Ectodermal cell (in vitro differentiated cells): ENCODE measurements around the gene SPNS3.

Experiments used
- H3K27ac ChIP-seq: 2 replicates; pipeline ENCODE4 v1.7.0; 2013; ENCODE audit warnings: mild to moderate bottlenecking, low read depth, low read length; ENCODE audit not compliant: insufficient read depth, poor library complexity, severe bottlenecking
- H3K27me3 ChIP-seq: 2 replicates; pipeline ENCODE4 v1.7.0; 2013; ENCODE audit warnings: mild to moderate bottlenecking, low read length; ENCODE audit not compliant: insufficient read depth, control insufficient read depth, poor library complexity, severe bottlenecking
- H3K36me3 ChIP-seq: one replicate; pipeline ENCODE4 v1.7.0; 2013; ENCODE audit warnings: low read length; ENCODE audit not compliant: control insufficient read depth, insufficient read depth
- H3K4me1 ChIP-seq: one replicate; pipeline ENCODE4 v1.7.0; 2013; ENCODE audit warnings: low read length; ENCODE audit not compliant: control insufficient read depth, insufficient read depth
- H3K4me3 ChIP-seq: 2 replicates; pipeline ENCODE4 v1.7.0; 2013; ENCODE audit warnings: low read depth, low read length, control low read depth; ENCODE audit not compliant: insufficient read depth
- H3K9me3 ChIP-seq: 2 replicates; pipeline ENCODE4 v1.7.0; 2013; ENCODE audit warnings: mild to moderate bottlenecking, low read length, moderate library complexity; ENCODE audit not compliant: control insufficient read depth
- WGBS, 2 experiments: methylation state at CpG; one replicate each; pipeline ENCODE4 v1.1.7; 2013; ENCODE audit warnings: missing lambda C conversion rate in 2 of 2; 5-methylcytosine and 5-hydroxymethylcytosine counted together

SPNS3 gene

DNA sequence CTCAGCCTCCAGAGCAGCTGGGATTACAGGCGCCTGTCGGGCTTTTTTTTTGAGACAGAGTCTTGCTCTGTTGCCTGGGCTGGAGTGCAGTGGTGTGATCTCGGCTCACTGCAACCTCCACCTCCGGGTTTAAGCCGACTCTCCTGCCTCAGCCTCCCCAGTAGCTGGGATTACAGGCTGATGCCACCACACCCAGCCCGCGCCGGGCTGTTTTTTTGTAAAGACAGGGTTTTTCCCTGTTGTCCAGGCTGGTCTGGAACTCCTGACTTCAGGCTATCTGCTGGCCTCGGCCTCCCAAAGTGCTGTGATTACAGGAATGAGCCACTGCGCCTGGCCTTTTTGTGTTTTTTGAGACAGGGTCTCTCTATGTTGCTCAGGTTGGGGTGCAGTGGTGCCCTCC, 27.4 kb upstream of the SPNS3 start:
- Histone ChIP-seq H3K27ac (no peak overlapping the region), H3K36me3 (no peaks in the 10 kb centered on the region), H3K9me3 (no peaks in the 10 kb centered on the region), H3K27me3 (no peaks in the 10 kb centered on the region), H3K4me3 (no peak overlapping the region), H3K4me1 (no peaks in the 10 kb centered on the region)
- WGBS, 2 experiments: 91 to 92% methylated on average over 10 of the region's 10 CpGs

DNA sequence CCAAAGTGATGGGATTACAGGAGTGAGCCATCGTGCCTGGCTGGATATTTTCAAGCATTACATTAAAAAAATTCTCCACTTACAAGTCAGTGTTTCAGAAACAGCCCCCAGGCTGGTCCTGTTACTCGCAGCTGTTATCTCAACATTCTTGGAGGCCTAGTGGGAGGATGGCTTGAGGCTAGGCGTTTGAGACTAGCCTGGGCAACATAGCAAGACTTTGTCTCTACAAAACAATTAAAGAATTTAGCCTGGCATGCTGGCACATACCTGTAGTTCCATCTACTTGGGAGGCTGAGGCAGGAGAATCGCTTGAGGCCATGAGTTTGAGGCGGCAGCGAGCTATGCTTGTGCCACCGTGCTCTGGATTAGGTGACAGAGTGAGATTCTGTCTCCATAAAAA, 26.5 kb upstream of the SPNS3 start:
- no peaks in the 10 kb centered on the region for H3K9me3 ChIP-seq
- no peaks in the 10 kb centered on the region for H3K4me1 ChIP-seq
- WGBS, 2 experiments: 81 to 83% methylated on average over 7 of the region's 7 CpGs
- no peaks in the 10 kb centered on the region for H3K36me3 ChIP-seq
- H3K27ac ChIP-seq: no peak overlapping the region
- H3K4me3 ChIP-seq: no peak overlapping the region
- no peaks in the 10 kb centered on the region for H3K27me3 ChIP-seq

DNA sequence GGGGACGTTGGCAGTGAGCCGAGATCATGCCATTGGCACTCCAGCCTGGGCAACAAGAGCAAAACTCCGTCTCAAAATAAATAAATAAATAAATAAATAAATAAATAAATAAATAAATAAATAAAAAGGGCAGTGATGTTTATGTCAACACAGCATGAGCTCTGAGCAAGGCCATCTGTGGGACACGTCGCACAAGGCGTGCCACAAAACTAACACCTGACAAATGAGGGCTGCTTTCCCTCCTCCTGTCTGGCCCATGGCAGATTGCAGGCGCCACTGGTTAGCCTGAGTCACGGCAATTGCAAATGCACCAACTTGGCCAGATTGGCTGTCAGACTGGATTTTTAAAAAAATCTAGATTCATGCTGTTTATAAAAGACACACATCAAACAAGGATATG, 25.9 kb upstream of the SPNS3 start:
- H3K27ac ChIP-seq: no peak overlapping the region

DNA sequence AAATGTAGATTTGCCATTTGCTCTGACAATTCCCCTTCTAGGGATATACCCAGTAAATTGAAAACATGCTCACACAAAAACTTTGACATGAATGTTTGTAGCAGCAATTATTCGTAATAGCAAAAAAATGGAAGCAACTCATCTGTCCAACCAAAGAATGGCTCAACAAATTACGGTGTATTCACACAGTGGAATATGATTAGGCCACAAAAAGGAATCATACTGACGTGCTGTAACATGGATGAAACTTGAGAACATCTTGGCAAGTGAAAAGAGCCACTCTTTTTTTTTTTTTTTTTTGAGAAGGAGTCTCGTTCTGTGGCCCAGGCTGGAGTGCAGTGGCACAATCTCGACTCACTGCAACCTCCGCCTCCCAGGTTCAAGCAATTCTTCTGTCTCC, 24.1 kb upstream of the SPNS3 start:
- Histone ChIP-seq H3K27me3 (no peaks in the 10 kb centered on the region), H3K27ac (no peak overlapping the region), H3K4me3 (no peak overlapping the region), H3K36me3 (no peaks in the 10 kb centered on the region), H3K9me3 (no peaks in the 10 kb centered on the region), H3K4me1 (no peaks in the 10 kb centered on the region)
- 91 to 95% methylated on average over 6 of the region's 6 CpGs for WGBS, 2 experiments

More for the DNA sequence above, 25.9 kb upstream of the SPNS3 start:
- no peaks in the 10 kb centered on the region for H3K36me3 ChIP-seq
- WGBS, 2 experiments: 85% methylated on average over 7 of the region's 8 CpGs
- H3K27me3 ChIP-seq: no peaks in the 10 kb centered on the region
- no peaks in the 10 kb centered on the region for H3K4me1 ChIP-seq
- H3K9me3 ChIP-seq: no peaks in the 10 kb centered on the region
- no peak overlapping the region for H3K4me3 ChIP-seq

DNA sequence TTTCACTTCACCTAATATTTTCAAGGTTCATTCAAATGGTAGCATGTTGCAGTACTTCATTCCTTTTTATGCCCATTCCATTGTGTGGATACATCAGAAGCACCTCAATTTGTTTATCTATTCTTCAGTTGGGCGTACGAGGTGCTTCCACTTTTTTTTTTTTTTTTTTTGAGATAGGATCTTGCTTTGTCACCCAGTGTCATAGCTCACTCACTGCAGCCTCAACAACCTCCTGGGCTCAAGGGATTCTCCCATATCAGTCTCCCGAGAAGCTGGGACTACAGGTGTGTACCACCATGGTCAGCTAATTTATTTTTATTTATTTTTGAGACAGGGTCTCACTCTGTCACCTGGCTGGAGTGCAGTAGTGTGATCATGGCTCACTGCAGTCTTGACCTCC, 22.5 kb upstream of the SPNS3 start:
- Histone ChIP-seq H3K4me3 (no peak overlapping the region), H3K9me3 (no peaks in the 10 kb centered on the region), H3K27ac (no peak overlapping the region), H3K27me3 (no peaks in the 10 kb centered on the region), H3K36me3 (no peaks in the 10 kb centered on the region), H3K4me1 (no peaks in the 10 kb centered on the region)
- 84 to 96% methylated on average over 3 of the region's 3 CpGs for WGBS, 2 experiments

DNA sequence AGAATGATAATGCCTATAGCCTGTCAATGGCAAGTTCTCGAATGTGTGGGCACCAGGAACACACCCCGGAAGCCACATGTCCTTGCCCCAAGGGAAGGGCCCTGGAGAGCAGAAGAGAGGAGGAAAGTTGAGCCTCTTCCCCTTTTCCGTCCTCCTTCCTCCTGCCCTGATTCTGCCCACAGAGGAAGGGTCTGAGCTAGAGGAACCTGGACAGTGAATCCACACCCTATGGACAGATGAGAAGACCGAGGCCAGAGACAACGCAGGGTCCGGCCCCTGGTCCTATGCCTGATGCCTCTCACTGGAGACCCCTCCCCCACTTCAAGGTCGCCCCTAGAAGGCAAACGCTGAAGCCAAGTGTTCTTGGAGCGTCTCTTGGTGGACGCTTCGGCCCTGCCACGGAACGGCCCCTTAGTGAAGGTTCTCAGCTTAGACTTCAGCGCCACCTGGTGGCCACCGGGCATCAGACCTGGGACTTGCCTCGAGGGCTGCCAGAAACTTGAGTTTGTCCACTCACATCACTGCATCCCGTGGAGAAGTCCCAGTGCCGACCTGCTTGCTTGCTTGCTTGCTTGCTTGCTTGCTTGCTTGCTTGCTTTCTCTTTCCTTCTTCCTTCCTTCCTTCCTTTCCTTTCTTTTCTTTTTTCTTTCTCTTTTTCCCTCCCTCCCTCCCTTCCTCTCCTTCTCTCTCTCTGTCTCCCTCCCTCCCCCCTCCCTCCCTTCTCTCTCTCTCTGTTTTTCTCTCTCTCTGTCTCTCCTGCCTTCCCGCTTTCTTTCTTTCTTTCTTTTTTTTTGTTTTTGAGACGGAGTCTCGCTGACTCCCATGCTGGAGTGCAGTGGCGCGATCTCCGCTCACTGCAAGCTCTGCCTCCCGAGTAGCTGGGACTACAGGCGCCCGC, 20.6 kb upstream of the SPNS3 start:
- no peak overlapping the region for H3K4me3 ChIP-seq
- no peaks in the 10 kb centered on the region for H3K27me3 ChIP-seq
- 43% methylated on average over 27 of the region's 27 CpGs for WGBS, 2 experiments
- no peaks in the 10 kb centered on the region for H3K4me1 ChIP-seq
- no peak overlapping the region for H3K27ac ChIP-seq
- H3K9me3 ChIP-seq: no peaks in the 10 kb centered on the region
- H3K36me3 ChIP-seq: no peaks in the 10 kb centered on the region

DNA sequence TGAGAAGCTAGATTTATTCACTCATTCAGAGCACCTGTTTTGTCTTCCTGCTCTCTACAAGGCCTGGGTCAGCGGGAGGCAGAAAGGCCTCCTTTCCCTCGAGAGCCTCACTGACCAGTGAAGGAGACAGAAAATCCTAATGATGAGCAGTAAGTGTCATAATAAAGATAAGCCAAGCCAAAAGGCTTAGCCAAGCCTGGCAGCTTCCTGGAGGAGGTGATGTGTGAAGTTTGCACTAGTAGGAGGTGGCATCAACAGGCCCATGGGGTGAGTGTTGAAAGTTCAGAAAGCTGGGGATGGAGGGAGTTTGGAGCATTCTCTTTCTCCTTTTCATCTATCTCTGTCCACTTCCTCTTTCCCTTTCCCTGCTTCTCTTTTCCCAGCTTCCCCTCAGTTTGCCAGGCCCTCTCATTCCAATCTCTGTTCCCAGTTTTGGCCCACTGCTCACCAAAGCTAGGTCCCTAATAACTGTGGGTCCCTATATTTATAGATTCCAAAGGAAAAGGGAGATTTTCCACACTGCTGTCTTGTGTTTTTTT, 16.5 kb upstream of the SPNS3 start:
- 88 to 91% methylated on average over 2 of the region's 2 CpGs for WGBS, 2 experiments
- H3K4me1 ChIP-seq: no peaks in the 10 kb centered on the region

DNA sequence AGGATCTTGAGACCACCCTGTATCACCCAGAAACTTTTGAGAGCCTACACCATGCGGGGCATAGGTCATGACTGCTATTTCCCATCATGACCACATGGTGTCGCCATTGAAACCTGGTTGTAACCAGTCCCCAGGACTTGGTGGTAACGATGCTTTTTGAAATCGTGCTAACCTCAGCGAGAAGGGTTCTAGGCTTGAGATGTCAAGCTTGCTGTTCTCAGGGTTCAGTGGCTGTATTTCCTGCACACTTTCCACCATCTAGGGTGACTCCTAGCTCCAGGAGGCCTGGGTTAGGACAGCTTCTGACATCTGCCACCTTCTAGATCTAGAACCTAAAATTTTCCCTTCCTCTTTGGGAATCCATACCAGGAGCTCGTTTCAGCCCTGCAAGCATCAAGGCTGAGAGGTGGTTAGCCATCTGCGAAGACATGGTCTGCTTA, 13.0 kb upstream of the SPNS3 start:
- no peak overlapping the region for H3K4me3 ChIP-seq
- no peaks in the 10 kb centered on the region for H3K27me3 ChIP-seq
- WGBS, 2 experiments: 15 to 16% methylated on average over 7 of the region's 7 CpGs
- no peaks in the 10 kb centered on the region for H3K4me1 ChIP-seq
- H3K27ac ChIP-seq: no peak overlapping the region
- H3K9me3 ChIP-seq: no peaks in the 10 kb centered on the region
- no peaks in the 10 kb centered on the region for H3K36me3 ChIP-seq

More for the DNA sequence above, 16.5 kb upstream of the SPNS3 start:
- H3K4me3 ChIP-seq: no peak overlapping the region
- no peak overlapping the region for H3K27ac ChIP-seq
- no peaks in the 10 kb centered on the region for H3K27me3 ChIP-seq
- H3K9me3 ChIP-seq: no peaks in the 10 kb centered on the region
- no peaks in the 10 kb centered on the region for H3K36me3 ChIP-seq

DNA sequence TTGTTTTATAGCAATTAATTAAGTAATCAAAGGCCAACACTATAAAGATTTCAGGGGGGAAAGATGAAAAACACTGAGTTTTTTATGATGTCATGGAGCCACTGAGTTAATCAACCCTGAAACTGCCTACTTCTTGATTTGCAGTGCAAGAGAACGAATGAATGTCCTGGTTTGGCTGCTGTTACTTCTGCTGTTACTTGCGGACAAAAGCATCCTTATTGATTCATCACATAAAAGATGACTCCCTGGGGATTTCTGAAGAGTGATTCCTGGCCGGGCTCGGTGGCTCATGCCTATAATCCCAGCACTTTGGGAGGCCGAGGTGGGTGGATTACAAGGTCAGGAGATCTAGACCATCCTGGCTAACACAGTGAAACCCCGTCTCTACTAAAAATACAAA, 10.9 kb upstream of the SPNS3 start:
- no peak overlapping the region for H3K27ac ChIP-seq
- no peak overlapping the region for H3K4me3 ChIP-seq
- WGBS, 2 experiments: 77 to 80% methylated on average over 6 of the region's 6 CpGs
- no peaks in the 10 kb centered on the region for H3K36me3 ChIP-seq
- H3K9me3 ChIP-seq: no peaks in the 10 kb centered on the region
- H3K4me1 ChIP-seq: no peaks in the 10 kb centered on the region
- H3K27me3 ChIP-seq: no peaks in the 10 kb centered on the region

DNA sequence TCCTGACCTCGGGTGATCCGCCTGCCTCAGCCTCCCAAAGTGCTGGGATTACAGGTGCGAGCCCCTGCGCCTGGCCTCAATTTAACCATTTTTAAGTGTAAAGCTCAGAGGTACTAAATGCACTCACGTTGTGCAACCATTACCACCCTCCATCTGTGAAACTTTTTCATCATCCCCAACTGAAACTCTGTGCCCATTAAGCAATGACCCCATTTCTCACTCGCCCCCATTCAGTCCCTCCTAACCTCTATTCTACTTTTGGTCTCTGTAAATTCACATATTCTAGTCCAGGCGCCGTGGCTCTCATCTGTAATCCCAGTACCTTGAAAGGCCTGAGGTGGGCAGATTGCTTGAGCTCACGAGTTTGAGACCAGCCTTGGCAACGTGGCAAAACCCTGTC, 8.3 kb upstream of the SPNS3 start:
- no peak overlapping the region for H3K4me3 ChIP-seq
- no peak overlapping the region for H3K27ac ChIP-seq
- WGBS, 2 experiments: 82 to 83% methylated on average over 10 of the region's 10 CpGs
- H3K27me3 ChIP-seq: no peaks in the 10 kb centered on the region
- H3K9me3 ChIP-seq: no peaks in the 10 kb centered on the region
- no peaks in the 10 kb centered on the region for H3K36me3 ChIP-seq
- H3K4me1 ChIP-seq: no peaks in the 10 kb centered on the region
